ENCODE results near the gene ZNF286A.
"Not testable (repeated sequence)": the region's sequence is repeated elsewhere in the genome, so short reads cannot be mapped to it uniquely, and the experiment has no call there.

ZNF286A gene

GRCh38 chr17:15699413-15699924, at the start of gene ZNF286A:
ZNF286A (plus strand) TSS chr17:15699752; CDS start chr17:15700330, 578 bp downstream.
- not testable (repeated sequence) for H3K9me3 ChIP-seq (ENCODE audit: control insufficient read depth in 1 of 2, low read length in 2 of 2); H3K27me3 ChIP-seq (ENCODE audit: low read depth, low read length); H3K36me3 ChIP-seq (ENCODE audit: control insufficient read depth in 1 of 2, insufficient read depth in 2 of 2, low read length in 2 of 2); H3K27ac ChIP-seq (ENCODE audit: low read length); H3K4me1 ChIP-seq (ENCODE audit: control insufficient read depth in 1 of 2, insufficient read depth in 2 of 2, low read length in 2 of 2)
- H3K4me3 ChIP-seq (ENCODE audit: low read depth in 1 of 2, low read length in 2 of 2), result peak within 1 kb of the TSS; percentile 37 to 60

DNA sequence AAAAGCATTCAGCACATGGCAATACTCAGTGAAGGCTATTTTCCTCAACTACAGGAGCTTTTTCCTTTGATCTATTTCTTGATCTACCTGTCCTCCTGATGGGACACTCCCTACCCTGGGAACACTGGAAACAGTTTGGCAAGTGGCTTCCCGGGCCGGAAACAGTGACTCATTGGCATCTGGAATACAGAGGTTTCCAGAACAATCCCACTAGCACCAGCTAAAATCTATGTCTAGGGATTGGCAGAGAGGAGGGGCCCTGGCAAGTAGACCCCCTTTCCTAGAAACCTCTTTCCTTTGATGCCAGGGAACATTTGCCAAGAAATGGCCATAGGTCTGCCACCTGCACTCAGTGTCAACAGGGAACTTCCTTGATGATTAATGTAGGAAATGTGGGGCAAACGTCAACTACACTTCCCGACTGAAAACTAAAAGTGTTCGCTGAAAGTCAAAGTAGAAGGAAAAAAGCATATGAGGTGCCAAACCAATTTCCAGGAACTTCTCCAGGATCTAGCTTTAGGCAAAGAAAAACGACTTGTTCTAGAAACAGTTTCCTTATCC, 49.6 kb upstream of the ZNF286A start:
- H3K4me3 ChIP-seq (ENCODE audit: low read depth in 1 of 2, low read length in 2 of 2), result peak overlapping the region; percentile 68 to 84
- H3K27ac ChIP-seq (ENCODE audit: low read length), result peak overlapping the region; percentile 78
- H3K27me3 ChIP-seq (ENCODE audit: low read depth, low read length), result no peaks in the 10 kb centered on the region
- H3K4me1 ChIP-seq (ENCODE audit: control insufficient read depth in 1 of 2, insufficient read depth in 2 of 2, low read length in 2 of 2), result peaks cover 5 to 21% of the 10 kb centered on the region in 2 donors
- no peaks in the 10 kb centered on the region for H3K36me3 ChIP-seq (ENCODE audit: control insufficient read depth in 1 of 2, insufficient read depth in 2 of 2, low read length in 2 of 2)
- H3K9me3 ChIP-seq (ENCODE audit: control insufficient read depth in 1 of 2, low read length in 2 of 2), result no peaks in the 10 kb centered on the region

DNA sequence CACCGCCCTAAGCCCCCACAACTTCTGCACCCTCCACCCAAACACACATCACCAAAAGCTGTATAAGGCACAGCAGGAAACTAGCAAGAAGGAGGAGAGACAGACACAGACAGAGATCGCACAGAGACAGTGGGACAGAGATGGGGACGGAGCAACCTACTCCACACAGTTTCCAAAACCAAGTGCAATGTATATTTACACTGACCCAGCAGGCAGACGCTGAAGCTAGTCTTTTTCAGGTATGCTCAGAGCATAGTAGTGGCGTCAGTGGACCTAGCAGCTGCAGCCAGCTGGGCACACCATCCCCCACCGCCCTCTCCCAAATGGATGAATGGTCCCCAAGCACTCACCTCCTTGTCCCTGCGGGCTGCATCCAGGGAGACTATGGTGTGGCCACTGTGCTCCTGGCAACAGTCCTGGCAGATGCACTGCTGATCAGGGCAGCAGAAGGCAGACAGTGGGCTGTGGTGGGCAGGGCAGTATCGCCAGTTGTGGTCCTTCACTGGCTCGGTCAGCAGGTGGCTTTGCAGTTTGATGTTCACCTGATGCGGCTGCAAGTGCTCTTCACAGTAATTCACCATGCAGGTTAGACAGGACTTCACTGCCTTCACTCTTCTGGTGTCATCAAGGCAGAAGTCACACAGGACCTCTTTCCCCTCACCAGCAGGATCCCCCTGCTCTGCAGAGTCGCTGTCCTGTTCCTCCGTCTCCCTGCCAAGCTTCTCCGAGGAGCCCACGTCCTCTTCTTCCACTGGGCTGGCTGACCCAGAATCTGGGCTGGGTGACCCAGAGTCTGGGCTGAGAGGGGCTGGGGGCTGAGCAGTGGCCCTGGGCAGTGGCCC, 48.6 kb upstream of the ZNF286A start:
- H3K9me3 ChIP-seq (ENCODE audit: control insufficient read depth in 1 of 2, low read length in 2 of 2), result no peaks in the 10 kb centered on the region
- peak overlapping the region; percentile 68 to 84 for H3K4me3 ChIP-seq (ENCODE audit: low read depth in 1 of 2, low read length in 2 of 2)
- H3K27me3 ChIP-seq (ENCODE audit: low read depth, low read length), result no peaks in the 10 kb centered on the region
- H3K4me1 ChIP-seq (ENCODE audit: control insufficient read depth in 1 of 2, insufficient read depth in 2 of 2, low read length in 2 of 2), result peaks cover 5 to 13% of the 10 kb centered on the region in 2 donors
- H3K27ac ChIP-seq (ENCODE audit: low read length), result peak overlapping the region; percentile 78
- H3K36me3 ChIP-seq (ENCODE audit: control insufficient read depth in 1 of 2, insufficient read depth in 2 of 2, low read length in 2 of 2), result no peaks in the 10 kb centered on the region

- Histone ChIP-seq H3K4me3 (ENCODE audit: low read depth in 1 of 2, low read length in 2 of 2) (peak overlapping the region; percentile 68 to 84), H3K36me3 (ENCODE audit: control insufficient read depth in 1 of 2, insufficient read depth in 2 of 2, low read length in 2 of 2) (no peaks in the 10 kb centered on the region), H3K9me3 (ENCODE audit: control insufficient read depth in 1 of 2, low read length in 2 of 2) (no peaks in the 10 kb centered on the region), H3K4me1 (ENCODE audit: control insufficient read depth in 1 of 2, insufficient read depth in 2 of 2, low read length in 2 of 2) (peaks cover 5 to 13% of the 10 kb centered on the region in 2 donors), H3K27me3 (ENCODE audit: low read depth, low read length) (no peaks in the 10 kb centered on the region), H3K27ac (ENCODE audit: low read length) (peak overlapping the region; percentile 78)
Observed at GRCh38 chr17:15651583-15652110, 47.9 kb upstream of the ZNF286A start.

- H3K27ac ChIP-seq (ENCODE audit: low read length), result no peak overlapping the region
- no peak overlapping the region for H3K4me3 ChIP-seq (ENCODE audit: low read depth in 1 of 2, low read length in 2 of 2)
- no peaks in the 10 kb centered on the region for H3K9me3 ChIP-seq (ENCODE audit: control insufficient read depth in 1 of 2, low read length in 2 of 2)
- H3K4me1 ChIP-seq (ENCODE audit: control insufficient read depth in 1 of 2, insufficient read depth in 2 of 2, low read length in 2 of 2), result peaks cover 5 to 13% of the 10 kb centered on the region in 2 donors
- H3K36me3 ChIP-seq (ENCODE audit: control insufficient read depth in 1 of 2, insufficient read depth in 2 of 2, low read length in 2 of 2), result no peaks in the 10 kb centered on the region
- no peaks in the 10 kb centered on the region for H3K27me3 ChIP-seq (ENCODE audit: low read depth, low read length)
Observed at GRCh38 chr17:15652960-15653359, 46.6 kb upstream of the ZNF286A start.

DNA sequence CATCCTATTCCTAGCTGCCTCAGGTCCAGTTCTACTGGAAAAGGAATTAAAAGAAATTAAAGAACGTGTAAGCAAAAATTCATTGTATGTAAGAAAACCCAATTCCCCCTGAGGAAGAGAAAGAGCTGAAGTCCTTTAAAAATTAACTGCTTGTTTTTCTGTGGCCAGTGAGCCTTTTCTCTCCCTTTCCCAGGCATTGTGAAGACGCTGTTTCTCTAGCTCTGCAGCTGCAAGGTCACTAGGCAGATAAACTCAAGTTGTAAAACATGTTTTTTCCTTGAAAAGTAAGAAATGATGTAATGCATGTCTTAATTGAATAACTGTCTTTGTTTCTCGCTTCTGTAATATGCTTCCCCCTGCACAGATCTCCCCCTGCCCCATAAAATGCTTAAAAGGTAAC, 45.2 kb upstream of the ZNF286A start:
- not testable (repeated sequence) for H3K4me3 ChIP-seq (ENCODE audit: low read depth in 1 of 2, low read length in 2 of 2); H3K9me3 ChIP-seq (ENCODE audit: control insufficient read depth in 1 of 2, low read length in 2 of 2); H3K36me3 ChIP-seq (ENCODE audit: control insufficient read depth in 1 of 2, insufficient read depth in 2 of 2, low read length in 2 of 2); H3K27me3 ChIP-seq (ENCODE audit: low read depth, low read length); H3K27ac ChIP-seq (ENCODE audit: low read length)
- H3K4me1 ChIP-seq (ENCODE audit: control insufficient read depth in 1 of 2, insufficient read depth in 2 of 2, low read length in 2 of 2), result peaks cover 0 to 13% of the 10 kb centered on the region in 2 donors

- Histone ChIP-seq H3K4me1 (ENCODE audit: control insufficient read depth in 1 of 2, insufficient read depth in 2 of 2, low read length in 2 of 2) (peaks cover 0 to 13% of the 10 kb centered on the region in 2 donors), H3K27ac (ENCODE audit: low read length) (no peak overlapping the region)
Observed at GRCh38 chr17:15654886-15655561, 44.5 kb upstream of the ZNF286A start.

DNA sequence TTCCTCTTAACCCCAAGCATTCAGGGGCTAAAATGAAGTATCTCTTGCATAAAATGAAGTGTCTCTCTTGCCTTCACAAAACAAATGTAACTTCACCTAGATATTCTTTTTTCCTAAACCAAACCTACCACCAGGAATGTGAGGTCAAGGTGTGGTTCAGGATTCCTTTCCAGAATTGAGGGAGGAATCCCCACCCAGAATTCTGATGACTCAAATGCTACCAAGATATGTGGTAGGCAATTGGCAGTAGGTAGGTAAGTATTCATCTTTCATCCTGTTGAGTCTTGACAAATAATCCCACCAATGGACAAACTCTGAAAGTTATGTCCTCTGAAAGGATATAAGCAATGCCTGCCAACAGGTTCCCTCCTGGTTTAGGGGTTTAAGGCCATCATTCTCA, 41.7 kb upstream of the ZNF286A start:
- H3K9me3 ChIP-seq (ENCODE audit: control insufficient read depth in 1 of 2, low read length in 2 of 2), result no peaks in the 10 kb centered on the region
- no peak overlapping the region for H3K27ac ChIP-seq (ENCODE audit: low read length)
- no peaks in the 10 kb centered on the region for H3K36me3 ChIP-seq (ENCODE audit: control insufficient read depth in 1 of 2, insufficient read depth in 2 of 2, low read length in 2 of 2)
- no peak overlapping the region for H3K4me3 ChIP-seq (ENCODE audit: low read depth in 1 of 2, low read length in 2 of 2)
- H3K27me3 ChIP-seq (ENCODE audit: low read depth, low read length), result no peaks in the 10 kb centered on the region
- H3K4me1 ChIP-seq (ENCODE audit: control insufficient read depth in 1 of 2, insufficient read depth in 2 of 2, low read length in 2 of 2), result no peaks in the 10 kb centered on the region

More at GRCh38 chr17:15654886-15655561, 44.5 kb upstream of the ZNF286A start:
- H3K4me3 ChIP-seq (ENCODE audit: low read depth in 1 of 2, low read length in 2 of 2), result no peak overlapping the region
- no peaks in the 10 kb centered on the region for H3K27me3 ChIP-seq (ENCODE audit: low read depth, low read length)
- H3K36me3 ChIP-seq (ENCODE audit: control insufficient read depth in 1 of 2, insufficient read depth in 2 of 2, low read length in 2 of 2), result no peaks in the 10 kb centered on the region
- H3K9me3 ChIP-seq (ENCODE audit: control insufficient read depth in 1 of 2, low read length in 2 of 2), result no peaks in the 10 kb centered on the region

DNA sequence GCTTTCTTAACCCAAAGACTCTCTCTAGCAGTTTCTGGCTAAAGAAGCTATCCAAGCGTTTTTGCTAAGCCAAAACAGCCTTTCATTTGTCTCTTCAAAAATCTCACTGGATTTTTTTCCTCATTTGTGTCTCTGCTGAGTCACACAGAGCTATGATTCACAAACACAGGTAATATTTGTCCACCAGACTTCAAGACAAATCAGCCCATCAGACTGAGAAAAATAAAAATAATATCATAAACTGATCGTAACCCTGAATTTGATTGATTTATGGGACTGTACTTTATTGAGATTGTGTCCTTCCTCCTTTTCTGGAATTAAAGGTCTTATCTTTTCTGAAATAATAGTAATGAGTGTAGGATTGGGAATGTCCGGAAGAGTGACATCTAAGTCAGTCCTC, 41.3 kb upstream of the ZNF286A start:
- Histone ChIP-seq H3K4me1 (ENCODE audit: control insufficient read depth in 1 of 2, insufficient read depth in 2 of 2, low read length in 2 of 2) (no peaks in the 10 kb centered on the region), H3K9me3 (ENCODE audit: control insufficient read depth in 1 of 2, low read length in 2 of 2) (no peaks in the 10 kb centered on the region), H3K4me3 (ENCODE audit: low read depth in 1 of 2, low read length in 2 of 2) (no peak overlapping the region), H3K27me3 (ENCODE audit: low read depth, low read length) (no peaks in the 10 kb centered on the region), H3K36me3 (ENCODE audit: control insufficient read depth in 1 of 2, insufficient read depth in 2 of 2, low read length in 2 of 2) (no peaks in the 10 kb centered on the region), H3K27ac (ENCODE audit: low read length) (no peak overlapping the region)

GRCh38 chr17:15659236-15659635, 40.3 kb upstream of the ZNF286A start:
- no peaks in the 10 kb centered on the region for H3K4me1 ChIP-seq (ENCODE audit: control insufficient read depth in 1 of 2, insufficient read depth in 2 of 2, low read length in 2 of 2)

DNA sequence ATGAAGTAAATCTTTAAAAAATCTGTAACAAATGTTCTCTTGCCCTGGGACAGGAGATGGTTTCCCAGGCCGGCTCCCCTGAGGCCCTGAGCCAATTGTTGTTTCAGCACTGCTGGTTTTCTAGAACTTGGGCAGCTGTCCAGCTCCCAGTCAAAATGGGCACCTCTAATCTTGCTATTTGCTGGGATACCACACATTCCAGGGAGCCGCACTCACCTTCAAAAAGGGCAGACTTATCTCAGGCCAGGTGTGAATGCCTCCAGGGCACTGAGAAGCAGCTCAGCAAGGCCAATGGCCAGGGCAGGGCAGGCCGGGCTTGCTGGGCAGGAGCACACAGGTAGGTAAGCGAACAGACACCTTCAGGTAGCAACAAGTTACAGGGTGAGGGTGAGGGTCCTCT, 39.9 kb upstream of the ZNF286A start:
- H3K27ac ChIP-seq (ENCODE audit: low read length), result no peak overlapping the region
- H3K4me3 ChIP-seq (ENCODE audit: low read depth in 1 of 2, low read length in 2 of 2), result no peak overlapping the region
- no peaks in the 10 kb centered on the region for H3K4me1 ChIP-seq (ENCODE audit: control insufficient read depth in 1 of 2, insufficient read depth in 2 of 2, low read length in 2 of 2)
- H3K27me3 ChIP-seq (ENCODE audit: low read depth, low read length), result no peaks in the 10 kb centered on the region
- no peaks in the 10 kb centered on the region for H3K9me3 ChIP-seq (ENCODE audit: control insufficient read depth in 1 of 2, low read length in 2 of 2)
- H3K36me3 ChIP-seq (ENCODE audit: control insufficient read depth in 1 of 2, insufficient read depth in 2 of 2, low read length in 2 of 2), result peaks cover 0 to 6% of the 10 kb centered on the region in 2 donors

More at GRCh38 chr17:15659236-15659635, 40.3 kb upstream of the ZNF286A start:
- Histone ChIP-seq H3K27ac (ENCODE audit: low read length) (no peak overlapping the region), H3K27me3 (ENCODE audit: low read depth, low read length) (no peaks in the 10 kb centered on the region), H3K36me3 (ENCODE audit: control insufficient read depth in 1 of 2, insufficient read depth in 2 of 2, low read length in 2 of 2) (peaks cover 0 to 1% of the 10 kb centered on the region in 2 donors), H3K9me3 (ENCODE audit: control insufficient read depth in 1 of 2, low read length in 2 of 2) (no peaks in the 10 kb centered on the region), H3K4me3 (ENCODE audit: low read depth in 1 of 2, low read length in 2 of 2) (no peak overlapping the region)

All from muscle layer of duodenum (tissue), 2 donors.